M059J (cell line): ENCODE results near the gene NAA38. TPM values are rescaled to one million over a fixed set of nuclear protein-coding genes. Genes with fewer than 3 reads are reported as not detected.

Source experiments
- DNase-seq: peaks from one replicate; pipeline ENCODE4 v3.0.0-alpha.2; 2012; ENCODE audit warnings: low read depth
- total RNA-seq: library from RNA; depleted of rRNA; stranded (reverse); fragments of >200 nt; shearing (Covaris generic); gene quantifications from 2 replicates; pipeline ENCODE4 v1.2.3, GENCODE V29; 2014; rRNA removed

The NAA38 gene
- total RNA-seq, 1 experiment from 2014 or later: 68.2 TPM

- DNase-seq: no peak
These were observed 33.1 kb downstream of the NAA38 start for GRCh38 chr17:7824021-7824924.

- DNase-seq: no peak
These were observed 33.8 kb downstream of the NAA38 start for GRCh38 chr17:7823581-7824001.

- DNase-seq: no peak
These were observed 35.2 kb downstream of the NAA38 start for GRCh38 chr17:7822126-7822525.

GRCh38 chr17:7820231-7820630 lies 37.1 kb downstream of the NAA38 start:
- DNase-seq: no peak

GRCh38 chr17:7818746-7819645 lies 38.4 kb downstream of the NAA38 start:
- DNase-seq: no peak

GRCh38 chr17:7818026-7818425 lies 39.3 kb downstream of the NAA38 start:
- no peak for DNase-seq

GRCh38 chr17:7817643-7817964 lies 39.8 kb downstream of the NAA38 start:
- DNase-seq: no peak

- no peak for DNase-seq
These were observed 40.3 kb downstream of the NAA38 start for GRCh38 chr17:7816926-7817642.

GRCh38 chr17:7814969-7815368 lies 42.4 kb downstream of the NAA38 start:
- DNase-seq: no peak

GRCh38 chr17:7811251-7811650 lies 46.1 kb downstream of the NAA38 start:
- DNase-seq: no peak

- peak; percentile 31 for DNase-seq
These were observed 47.5 kb downstream of the NAA38 start for GRCh38 chr17:7809791-7810343.

- no peak for DNase-seq
These were observed 48.1 kb downstream of the NAA38 start for GRCh38 chr17:7809086-7809790.

GRCh38 chr17:7807206-7807605 lies 50.2 kb downstream of the NAA38 start:
- DNase-seq: no peak

Other genes starting within 250 kb of the NAA38 start
- 28.3 and 51.7 TPM in 2 replicates for gene FXR2, start 242.7 kb downstream of the NAA38 start, total RNA-seq
- 36.3 and 37.4 TPM in 2 replicates for gene SAT2, start 229.7 kb downstream of the NAA38 start, total RNA-seq
- not detected in 2 replicates for gene SHBG, start 227.4 kb downstream of the NAA38 start, total RNA-seq
- gene ATP1B2, start 206.6 kb downstream of the NAA38 start, total RNA-seq: 0.10 TPM in 1 of 2 replicates, not detected in the other
- gene TP53, start 170.1 kb downstream of the NAA38 start, total RNA-seq: 73.1 and 79.1 TPM in 2 replicates
- gene WRAP53, start 169.1 kb downstream of the NAA38 start, total RNA-seq: 14.2 and 20.3 TPM in 2 replicates
- 1.1 TPM in 2 replicates for gene EFNB3, start 152.4 kb downstream of the NAA38 start, total RNA-seq
- gene DNAH2, start 139.8 kb downstream of the NAA38 start, total RNA-seq: 0.02 TPM in 1 of 2 replicates, not detected in the other
- gene KDM6B, start 23.3 kb downstream of the NAA38 start, total RNA-seq: 0.59 and 3.2 TPM in 2 replicates
- 0.49 TPM in 1 of 2 replicates, not detected in the other for gene TMEM88, start 2.5 kb downstream of the NAA38 start, total RNA-seq
- 6.6 and 14.2 TPM in 2 replicates for gene CYB5D1, start 444 bp upstream of the NAA38 start, total RNA-seq
- gene CHD3, start 31.2 kb upstream of the NAA38 start, total RNA-seq: 15.6 and 31.3 TPM in 2 replicates
- gene RNF227, start 58.7 kb upstream of the NAA38 start, total RNA-seq: 0.86 and 7.8 TPM in 2 replicates
- gene KCNAB3, start 72.3 kb upstream of the NAA38 start, total RNA-seq: not detected in 2 replicates
- gene TRAPPC1, start 74.4 kb upstream of the NAA38 start, total RNA-seq: 58.1 and 61.8 TPM in 2 replicates
- 14.3 and 29.9 TPM in 2 replicates for gene CNTROB, start 74.6 kb upstream of the NAA38 start, total RNA-seq
- not detected in 2 replicates for gene GUCY2D, start 145.1 kb upstream of the NAA38 start, total RNA-seq
- gene ALOX15B, start 181.5 kb upstream of the NAA38 start, total RNA-seq: not detected in 2 replicates
- not detected in 2 replicates for gene ALOX12B, start 230.2 kb upstream of the NAA38 start, total RNA-seq